Trophoblast cell (in vitro differentiated cells and primary cell): Measurements from ENCODE around the gene C13orf42.

ENCODE experiments used
- DNase-seq, 2 donors: peaks; one replicate each; pipeline ENCODE4 v3.0.0-alpha.2; 2016
- H2AFZ ChIP-seq: 2 replicates; pipeline ENCODE4 v1.6.1; 2013; ENCODE audit warnings: low read length, moderate library complexity, mild to moderate bottlenecking; ENCODE audit not compliant: insufficient read depth, poor library complexity
- H2AK5ac ChIP-seq: 2 replicates; pipeline ENCODE4 v1.6.1; 2013; ENCODE audit warnings: mild to moderate bottlenecking, low read length
- H2BK120ac ChIP-seq: 2 replicates; pipeline ENCODE4 v1.6.1; 2013; ENCODE audit warnings: low read length, mild to moderate bottlenecking, moderate library complexity; ENCODE audit not compliant: insufficient read depth, poor library complexity
- H2BK12ac ChIP-seq: 2 replicates; pipeline ENCODE4 v1.6.1; 2013; ENCODE audit warnings: mild to moderate bottlenecking, low read length, moderate library complexity
- H2BK5ac ChIP-seq: 2 replicates; pipeline ENCODE4 v1.6.1; 2013; ENCODE audit warnings: low read length, low read depth, moderate library complexity, mild to moderate bottlenecking; ENCODE audit not compliant: poor library complexity
- H3K14ac ChIP-seq: 2 replicates; pipeline ENCODE4 v1.6.1; 2013; ENCODE audit warnings: mild to moderate bottlenecking, low read length
- H3K18ac ChIP-seq: 2 replicates; pipeline ENCODE4 v1.6.1; 2013; ENCODE audit warnings: mild to moderate bottlenecking, low read length
- H3K23ac ChIP-seq: 2 replicates; pipeline ENCODE4 v1.6.1; 2013; ENCODE audit warnings: low read length
- H3K27ac ChIP-seq: 2 replicates; pipeline ENCODE4 v1.5.1; 2013; ENCODE audit warnings: low read depth, mild to moderate bottlenecking, inconsistent platforms, low read length, moderate library complexity
- H3K27me3 ChIP-seq: 2 replicates; pipeline ENCODE4 v1.6.1; 2013; ENCODE audit warnings: inconsistent platforms, mild to moderate bottlenecking, low read length, moderate library complexity; ENCODE audit not compliant: insufficient read depth
- H3K36me3 ChIP-seq, 2 experiments: 1 replicate in 1 of 2; 2 replicates in 1 of 2; pipeline ENCODE4 v1.6.1; 2013; ENCODE audit warnings: low read length in 2 of 2, mild to moderate bottlenecking in 2 of 2, moderate library complexity in 1 of 2; ENCODE audit not compliant: insufficient read depth in 2 of 2, control insufficient read depth in 1 of 2
- H3K4ac ChIP-seq: 2 replicates; pipeline ENCODE4 v1.6.1; 2013; ENCODE audit warnings: low read depth, mild to moderate bottlenecking, low read length, moderate library complexity
- H3K4me1 ChIP-seq, 2 experiments: 1 replicate in 1 of 2; 2 replicates in 1 of 2; pipeline ENCODE4 v1.6.1; 2013; ENCODE audit warnings: low read length in 2 of 2, mild to moderate bottlenecking in 2 of 2, moderate library complexity in 1 of 2; ENCODE audit not compliant: insufficient read depth in 2 of 2, control insufficient read depth in 1 of 2
- H3K4me2 ChIP-seq: 2 replicates; pipeline ENCODE4 v1.6.1; 2013; ENCODE audit warnings: inconsistent platforms, mild to moderate bottlenecking, low read length, moderate library complexity
- H3K4me3 ChIP-seq: 2 replicates; pipeline ENCODE4 v1.5.1; 2013; ENCODE audit warnings: mild to moderate bottlenecking, low read depth, low read length, inconsistent platforms
- H3K79me1 ChIP-seq: one replicate; pipeline ENCODE4 v1.6.1; 2013; ENCODE audit warnings: low read length
- H3K79me2 ChIP-seq: 2 replicates; pipeline ENCODE4 v1.6.1; 2013; ENCODE audit warnings: low read length, mild to moderate bottlenecking; ENCODE audit not compliant: control insufficient read depth, insufficient read depth, poor library complexity
- H3K9ac ChIP-seq: 2 replicates; pipeline ENCODE4 v1.6.1; 2013; ENCODE audit warnings: mild to moderate bottlenecking, low read length
- H3K9me3 ChIP-seq: 2 replicates; pipeline ENCODE4 v1.6.1; 2013; ENCODE audit warnings: low read depth, mild to moderate bottlenecking, control low read depth, inconsistent platforms, low read length; ENCODE audit not compliant: insufficient read depth
- H4K12ac ChIP-seq: 2 replicates; pipeline ENCODE4 v1.6.1; 2013; ENCODE audit warnings: low read depth, mild to moderate bottlenecking, low read length, moderate library complexity
- H4K8ac ChIP-seq: 2 replicates; pipeline ENCODE4 v1.6.1; 2013; ENCODE audit warnings: low read depth, mild to moderate bottlenecking, low read length, moderate library complexity
- H4K91ac ChIP-seq: one replicate; pipeline ENCODE4 v1.6.1; 2013; ENCODE audit warnings: low read depth, mild to moderate bottlenecking, low read length, moderate library complexity
- whole genome bisulfite sequencing: extraction: QIAGEN DNeasy Blood & Tissue Kit; methylation state at CpG from one replicate; pipeline ENCODE4 v1.1.7; 2013; ENCODE audit warnings: missing lambda C conversion rate; ENCODE audit not compliant: insufficient read length, insufficient coverage; ENCODE audit errors: extremely low coverage; 5-methylcytosine and 5-hydroxymethylcytosine counted together

Gene C13orf42

GRCh38 chr13:51066091-51066831, 44.8 kb downstream of the C13orf42 start:
- H3K4me1 ChIP-seq, result no peaks in the 10 kb centered on the region
- H3K18ac ChIP-seq, result no peak overlapping the region
- H2BK120ac ChIP-seq, result no peak overlapping the region
- H3K4me3 ChIP-seq, result no peak overlapping the region
- DNase-seq, result peak in 1 of 2 donors; percentile 18
- no peak overlapping the region for H4K91ac ChIP-seq
- H2BK12ac ChIP-seq, result no peak overlapping the region
- H2BK5ac ChIP-seq, result no peak overlapping the region
- no peaks in the 10 kb centered on the region for H3K9me3 ChIP-seq
- no peak overlapping the region for H3K4ac ChIP-seq
- H3K79me1 ChIP-seq, result no peaks in the 10 kb centered on the region
- no peak overlapping the region for H4K8ac ChIP-seq
- no peaks in the 10 kb centered on the region for H3K36me3 ChIP-seq
- H4K12ac ChIP-seq, result no peak overlapping the region
- H3K23ac ChIP-seq, result no peak overlapping the region
- no peak overlapping the region for H3K14ac ChIP-seq
- no peak overlapping the region for H2AK5ac ChIP-seq
- H3K9ac ChIP-seq, result no peak overlapping the region
- H3K27ac ChIP-seq, result no peak overlapping the region
- no peak overlapping the region for H2AFZ ChIP-seq
- no peaks in the 10 kb centered on the region for H3K27me3 ChIP-seq
- no peak overlapping the region for H3K4me2 ChIP-seq
- H3K79me2 ChIP-seq, result no peaks in the 10 kb centered on the region
- WGBS, result no CpG with 5 or more reads among the region's 15 CpGs

- Histone ChIP-seq H4K12ac (no peak overlapping the region), H2AK5ac (no peak overlapping the region), H4K8ac (no peak overlapping the region), H3K36me3 (no peaks in the 10 kb centered on the region), H3K18ac (no peak overlapping the region), H2BK120ac (no peak overlapping the region), H3K4me1 (no peaks in the 10 kb centered on the region), H2BK12ac (no peak overlapping the region), H4K91ac (no peak overlapping the region), H3K9me3 (no peaks in the 10 kb centered on the region), H2BK5ac (no peak overlapping the region), H3K14ac (no peak overlapping the region), H3K27me3 (no peaks in the 10 kb centered on the region), H3K79me2 (no peaks in the 10 kb centered on the region), H2AFZ (no peak overlapping the region), H3K79me1 (no peaks in the 10 kb centered on the region), H3K4ac (no peak overlapping the region), H3K9ac (no peak overlapping the region), H3K23ac (no peak overlapping the region), H3K4me3 (no peak overlapping the region), H3K4me2 (no peak overlapping the region), H3K27ac (no peak overlapping the region)
- no peak for DNase-seq
- WGBS, result no CpG with 5 or more reads among the region's 10 CpGs
Observed at GRCh38 chr13:51065372-51066090, 45.5 kb downstream of the C13orf42 start.

- Histone ChIP-seq H3K14ac (no peak overlapping the region), H2BK5ac (no peak overlapping the region), H2AK5ac (no peak overlapping the region), H3K36me3 (no peaks in the 10 kb centered on the region), H3K79me1 (no peaks in the 10 kb centered on the region), H2BK120ac (no peak overlapping the region), H4K12ac (no peak overlapping the region), H3K4me2 (no peak overlapping the region), H4K91ac (no peak overlapping the region), H2AFZ (no peak overlapping the region), H3K4me1 (no peaks in the 10 kb centered on the region), H4K8ac (no peak overlapping the region), H3K79me2 (no peaks in the 10 kb centered on the region), H3K27ac (no peak overlapping the region), H3K4ac (no peak overlapping the region), H3K9me3 (no peaks in the 10 kb centered on the region), H3K23ac (no peak overlapping the region), H2BK12ac (no peak overlapping the region), H3K4me3 (no peak overlapping the region), H3K9ac (no peak overlapping the region), H3K27me3 (no peaks in the 10 kb centered on the region), H3K18ac (no peak overlapping the region)
- no CpG with 5 or more reads among the region's 4 CpGs for WGBS
- DNase-seq, result no peak
Observed at GRCh38 chr13:51064753-51065152, 46.3 kb downstream of the C13orf42 start.

GRCh38 chr13:51063909-51064308, 47.2 kb downstream of the C13orf42 start:
- Histone ChIP-seq H3K79me1 (no peaks in the 10 kb centered on the region), H3K9me3 (no peaks in the 10 kb centered on the region), H4K91ac (no peak overlapping the region), H3K79me2 (no peaks in the 10 kb centered on the region), H3K4me3 (no peak overlapping the region), H3K18ac (no peak overlapping the region), H3K14ac (no peak overlapping the region), H4K12ac (no peak overlapping the region), H2BK120ac (no peak overlapping the region), H3K4ac (no peak overlapping the region), H2AK5ac (no peak overlapping the region), H3K27ac (no peak overlapping the region), H2BK12ac (no peak overlapping the region), H2BK5ac (no peak overlapping the region), H3K9ac (no peak overlapping the region), H4K8ac (no peak overlapping the region), H3K4me1 (peaks cover 0 to 1% of the 10 kb centered on the region in 2 experiments), H3K23ac (no peak overlapping the region), H2AFZ (no peak overlapping the region), H3K27me3 (no peaks in the 10 kb centered on the region), H3K4me2 (no peak overlapping the region), H3K36me3 (no peaks in the 10 kb centered on the region)
- whole genome bisulfite sequencing, result no CpG with 5 or more reads among the region's 3 CpGs
- no peak for DNase-seq
